CD4-positive, alpha-beta T cell treated with Interleukin-15 for 4 hours (primary cell): ENCODE data around the gene EIF1.
"Not testable (repeated sequence)": the region's sequence is repeated elsewhere in the genome, so short reads cannot be mapped to it uniquely, and the experiment has no call there.

ENCODE experiments used
- DNase-seq: peaks from one replicate; pipeline ENCODE4 v3.0.0-alpha.2; 2020; ENCODE audit warnings: low spot score

EIF1 gene

GRCh38 chr17:41655611-41656111 is 33.0 kb upstream of the EIF1 start:
- DNase-seq = no peak

DNA sequence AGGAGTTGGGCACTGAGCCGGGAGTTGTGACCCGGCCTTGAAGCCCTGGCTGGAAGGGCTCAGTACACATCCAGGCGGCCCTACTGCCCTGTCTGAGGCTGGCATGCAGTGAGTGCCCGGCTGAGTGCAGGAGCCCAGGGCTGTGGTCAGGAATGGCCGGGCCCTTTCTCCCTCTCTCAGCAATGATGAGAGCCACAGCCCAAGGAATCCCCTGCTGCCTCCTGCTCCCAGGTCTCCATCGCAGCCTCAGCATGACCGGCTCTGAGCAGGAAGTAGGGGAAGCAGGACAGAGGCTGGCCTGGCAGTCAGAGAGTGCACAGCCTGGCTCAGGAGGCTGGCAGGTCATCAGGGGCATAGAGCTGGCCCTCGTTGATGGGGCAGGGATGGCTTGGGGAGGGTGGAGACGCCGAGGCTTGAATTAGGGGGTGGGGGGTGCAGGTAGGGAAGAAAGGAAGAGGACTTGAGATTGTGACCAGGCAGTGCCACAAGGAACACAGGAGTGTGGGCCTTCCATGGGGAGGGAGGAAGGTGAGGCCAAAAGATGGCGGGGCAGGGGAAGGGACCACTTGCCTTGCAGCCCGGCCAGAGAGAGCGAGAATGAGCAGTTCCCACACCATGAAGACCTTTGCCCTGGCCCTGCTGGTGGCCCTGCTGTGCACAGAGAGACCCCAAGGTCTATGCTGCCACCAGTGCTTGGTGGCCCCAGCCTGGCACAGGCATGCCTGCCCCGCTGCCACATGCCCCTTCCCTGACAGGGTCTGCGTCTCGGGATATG is 32.2 kb upstream of the EIF1 start:
- no peak for DNase-seq

GRCh38 chr17:41657176-41657754 is 31.4 kb upstream of the EIF1 start:
- no peak for DNase-seq

DNA sequence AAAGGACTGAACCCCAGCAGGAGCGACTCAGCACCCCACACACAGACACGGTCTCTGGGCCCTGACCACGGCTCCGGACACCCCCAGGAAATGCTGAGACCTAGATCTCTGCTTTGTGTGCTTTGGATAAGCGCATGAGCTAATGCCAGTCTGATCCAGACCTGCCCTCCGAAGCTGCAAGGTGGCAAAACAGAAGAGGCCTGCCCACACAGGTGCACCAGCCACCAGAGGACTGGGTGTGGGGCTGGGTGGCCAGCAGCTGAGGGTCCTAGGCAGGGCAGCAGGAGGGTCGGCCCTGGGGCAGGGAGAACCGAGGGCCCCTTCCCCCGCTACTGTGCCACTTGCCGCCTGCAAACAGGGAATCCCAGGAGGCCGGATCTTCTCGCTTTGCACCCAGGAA is 30.7 kb upstream of the EIF1 start:
- no peak for DNase-seq

GRCh38 chr17:41658846-41659245 is 29.8 kb upstream of the EIF1 start:
- DNase-seq = no peak

DNA sequence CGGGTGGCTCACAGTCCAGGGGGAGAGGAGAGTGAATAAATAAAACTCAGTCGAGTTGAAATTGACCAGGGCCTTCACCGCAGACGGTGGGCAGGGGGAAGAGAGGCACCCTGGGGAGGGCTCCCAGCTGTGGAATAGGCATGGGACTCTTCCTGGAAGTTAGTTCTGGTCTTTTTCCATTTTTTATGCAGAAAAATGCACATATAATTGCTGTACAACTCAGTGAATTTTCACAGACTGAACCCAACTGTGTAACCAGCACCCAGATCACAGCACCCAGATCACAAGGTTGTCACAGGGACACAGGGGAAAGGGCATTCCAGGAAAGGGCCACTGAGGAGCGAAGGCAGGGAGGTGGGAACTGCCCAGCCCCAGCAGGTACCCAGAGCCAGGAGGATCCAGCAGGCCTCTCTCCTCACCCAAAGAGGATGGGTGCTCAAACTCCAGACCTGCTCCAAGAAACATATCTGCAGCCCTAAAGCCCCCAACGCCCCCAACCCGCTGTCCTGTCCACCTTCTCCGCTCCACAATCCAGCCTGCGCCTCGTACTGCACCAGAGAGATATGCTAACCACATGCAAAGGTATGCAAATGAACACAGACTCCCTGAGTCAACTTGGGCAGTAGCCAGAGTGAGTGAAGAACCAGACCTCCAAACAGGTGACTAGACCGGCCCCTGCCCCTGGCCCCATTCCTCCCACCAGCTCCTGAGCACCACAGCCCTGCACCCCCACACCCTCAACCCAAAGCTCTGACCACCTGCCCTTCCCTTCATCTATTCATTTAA is 29.1 kb upstream of the EIF1 start:
- no peak for DNase-seq

DNA sequence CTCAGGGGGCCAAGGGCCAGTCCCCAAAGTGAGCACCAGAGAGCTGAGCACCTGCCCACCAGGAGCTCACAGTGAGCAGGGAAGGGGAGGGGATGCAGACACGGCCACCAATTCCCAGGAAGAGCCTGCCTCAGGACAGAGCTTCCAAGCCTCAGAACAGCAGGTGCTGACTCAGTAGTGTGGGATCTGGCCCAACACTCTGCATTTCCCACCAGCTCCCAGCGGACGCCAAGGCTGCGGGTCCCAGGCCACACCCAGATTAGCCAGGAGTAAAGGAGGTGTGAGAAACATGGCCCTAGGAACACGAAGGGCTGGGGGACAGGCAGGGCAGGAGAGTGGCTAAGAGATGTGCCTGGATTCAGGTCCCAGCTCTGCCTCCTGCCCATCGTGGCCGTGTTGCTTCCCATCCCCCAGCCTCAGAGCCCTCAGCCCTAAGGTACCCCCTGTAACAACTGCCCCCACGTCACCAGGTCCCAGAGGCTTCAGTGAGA is 28.4 kb upstream of the EIF1 start:
- DNase-seq = no peak

GRCh38 chr17:41663451-41664171 is 25.1 kb upstream of the EIF1 start:
- no peak for DNase-seq

- no peak for DNase-seq
Observed at GRCh38 chr17:41664172-41664457, 24.6 kb upstream of the EIF1 start.

GRCh38 chr17:41664587-41665565 is 23.8 kb upstream of the EIF1 start:
- no peak for DNase-seq

DNA sequence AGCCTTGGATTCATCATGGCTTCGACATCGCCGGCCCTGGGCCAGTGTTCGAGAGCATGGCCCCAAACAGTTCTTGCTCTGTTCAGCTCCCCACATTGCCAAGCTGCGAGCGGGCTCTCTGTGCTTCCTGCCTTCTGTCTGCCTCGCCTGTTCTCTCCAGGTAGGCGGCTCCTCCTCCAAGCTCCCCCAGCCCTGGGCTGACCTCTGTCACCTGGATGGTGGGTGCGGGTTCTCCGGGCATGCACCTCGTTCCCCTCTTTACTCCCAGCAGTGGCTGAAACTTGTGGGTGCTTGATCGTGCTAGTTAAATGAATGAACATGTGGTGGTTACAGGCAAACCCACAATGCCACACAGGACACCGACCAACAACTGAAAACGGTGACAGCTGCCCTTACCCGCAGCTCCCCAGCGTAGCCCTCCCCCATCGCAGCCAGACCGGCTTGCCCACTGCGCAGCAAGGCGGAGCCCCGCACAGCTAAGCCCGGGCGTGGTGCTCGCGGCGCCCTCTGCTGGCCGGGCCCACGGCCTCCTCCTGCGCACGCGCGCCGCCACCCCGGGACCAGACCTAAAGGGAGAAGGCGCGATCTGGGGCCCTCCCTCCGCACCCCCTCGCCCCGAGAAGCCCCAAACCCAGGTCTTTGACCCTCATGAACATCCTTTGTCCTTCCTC is 23.0 kb upstream of the EIF1 start:
- peak; percentile 91 for DNase-seq

GRCh38 chr17:41666237-41666641 is 22.4 kb upstream of the EIF1 start:
- peak; percentile 86 for DNase-seq

GRCh38 chr17:41666708-41667279 is 21.9 kb upstream of the EIF1 start:
- peak; percentile 89 for DNase-seq

GRCh38 chr17:41667280-41668041 is 21.2 kb upstream of the EIF1 start:
- no peak for DNase-seq

DNA sequence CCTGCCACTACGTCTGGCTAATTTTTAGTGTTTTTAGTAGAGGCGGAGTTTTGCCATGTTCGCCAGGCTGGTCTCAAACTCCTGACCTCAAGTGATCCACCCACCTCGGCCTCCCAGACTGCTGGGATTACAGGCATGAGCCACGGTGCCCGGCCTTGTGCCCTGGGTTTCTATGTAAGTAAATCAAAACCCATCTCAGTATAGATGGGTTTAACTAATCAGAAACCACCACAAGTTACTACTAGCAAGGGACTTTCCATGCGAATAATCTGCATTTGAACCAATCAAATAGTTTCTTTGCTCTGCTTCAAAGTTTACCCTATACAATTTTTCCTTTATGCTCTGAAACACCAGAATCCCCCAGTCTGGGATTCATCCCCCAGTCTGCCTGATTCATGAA is 16.5 kb upstream of the EIF1 start:
- no peak for DNase-seq

DNA sequence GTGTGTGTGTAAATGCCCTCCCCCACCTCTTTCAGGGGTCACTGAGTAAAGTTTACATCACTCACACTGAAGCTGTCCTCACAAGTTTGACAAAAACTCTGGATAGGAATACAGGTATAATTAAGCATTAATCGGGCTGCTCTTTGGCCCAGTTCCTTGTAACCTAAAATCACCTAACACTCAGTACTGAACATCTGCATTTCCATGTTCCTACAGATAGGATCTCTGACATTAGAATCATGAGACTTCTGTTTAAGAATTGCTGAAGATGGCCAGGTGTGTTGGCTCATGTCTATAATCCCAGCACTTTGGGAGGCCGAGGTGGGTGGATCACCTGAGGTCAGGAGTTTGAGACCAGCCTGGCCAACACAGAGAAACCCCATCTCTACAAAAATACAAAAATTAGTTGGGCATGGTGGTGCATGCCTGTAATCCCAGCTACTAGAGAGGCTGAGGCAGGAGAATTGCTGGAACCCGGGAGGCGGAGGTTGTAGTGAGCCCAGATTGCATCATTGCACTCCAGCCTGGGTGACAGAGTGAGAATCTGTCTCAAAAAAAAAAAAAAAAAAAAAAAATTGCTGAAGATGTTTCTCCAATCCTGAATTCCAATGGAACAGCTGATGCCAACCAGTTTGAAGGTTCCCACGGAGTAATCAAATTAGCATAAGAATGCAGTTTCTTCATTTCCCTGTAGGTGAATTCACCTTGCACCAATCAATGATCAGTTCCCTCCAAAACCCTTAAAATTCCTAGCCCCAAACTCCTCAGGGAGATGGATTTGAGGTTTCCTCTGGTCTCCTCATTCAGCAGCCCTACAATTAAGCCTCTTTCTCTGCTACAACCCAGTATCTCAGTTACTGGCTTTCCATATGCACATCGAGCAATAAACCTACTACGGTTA is 13.3 kb upstream of the EIF1 start:
- DNase-seq = not testable (repeated sequence)

DNA sequence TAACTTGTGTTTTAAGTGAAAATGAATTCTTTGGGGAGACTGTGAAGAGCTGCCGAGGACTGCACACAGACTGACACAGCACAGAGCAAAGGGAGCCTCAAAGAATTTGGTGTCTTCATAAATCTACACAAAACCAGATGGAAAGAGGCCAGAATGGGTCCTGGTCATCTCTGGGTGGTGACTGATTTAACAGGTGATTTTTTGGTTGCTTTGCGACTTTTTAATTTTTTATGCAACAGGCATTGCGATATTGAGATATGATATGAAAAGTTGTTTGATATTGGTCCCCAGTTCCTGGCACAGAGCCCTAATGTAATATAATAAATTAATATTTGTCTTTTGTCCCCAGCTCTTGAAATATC is 12.6 kb upstream of the EIF1 start:
- no peak for DNase-seq

GRCh38 chr17:41678411-41678906 is 10.2 kb upstream of the EIF1 start:
- DNase-seq = no peak
